Lower leg skin (tissue), 3 donors: Measurements from ENCODE around the gene ICA1.

Experiments
- POLR2A ChIP-seq, 2 donors: fragments of 450-650 bp; IDR thresholded peaks; one replicate each; pipeline ENCODE4 v1.6.1; 2016 to 2017; ENCODE audit warnings: antibody characterized with exemption in 2 of 2, mild to moderate bottlenecking in 1 of 2, moderate library complexity in 1 of 2
- TF ChIP-seq, protein P1 (sequence below), 3 donors: fragments of 450-650 bp; IDR thresholded peaks; one replicate each; pipeline ENCODE4 v1.5.1; 2016; ENCODE audit warnings: antibody characterized with exemption in 3 of 3, mild to moderate bottlenecking in 3 of 3, moderate library complexity in 2 of 3

DNA sequence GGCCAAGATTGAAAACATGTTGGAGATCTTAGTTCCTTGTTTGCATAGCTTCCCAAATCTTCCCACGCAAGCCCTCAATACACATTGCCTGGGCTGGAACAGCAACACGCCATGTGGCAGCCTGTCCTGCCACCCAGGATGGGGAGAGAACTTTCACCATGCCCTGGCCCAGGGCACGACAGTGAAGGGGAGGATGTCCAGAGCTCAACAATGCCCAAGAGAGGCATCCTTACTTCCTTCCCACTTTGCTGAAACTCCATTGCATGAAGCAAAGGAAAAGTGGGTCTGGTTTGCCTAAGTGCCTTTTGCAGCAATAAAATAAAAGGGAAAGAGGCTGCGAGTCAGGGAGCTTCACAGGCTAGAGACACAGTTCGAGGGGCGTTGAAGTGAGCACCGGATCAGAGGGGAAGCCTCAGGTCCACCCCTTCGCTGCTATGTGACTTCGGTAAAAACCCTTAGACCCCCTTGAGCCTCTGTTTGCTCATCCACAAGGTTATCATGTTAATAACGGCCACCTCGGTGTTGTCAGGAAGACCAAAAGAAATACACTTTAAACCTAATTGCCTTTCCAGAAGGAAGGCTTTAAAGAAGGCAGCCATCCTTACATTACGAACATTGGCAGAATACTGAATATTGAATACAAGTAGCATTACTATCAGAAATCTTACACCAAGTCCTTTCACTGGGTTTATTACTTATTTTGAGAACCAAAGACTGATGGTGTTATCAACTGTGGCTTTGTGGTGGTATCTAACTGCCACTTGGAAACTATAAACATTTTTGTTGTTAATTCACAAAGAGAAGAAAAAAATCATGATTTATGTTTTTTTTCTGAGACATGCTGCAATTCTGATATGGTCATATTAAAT lies 133.3 kb downstream of the ICA1 start:
- TF ChIP-seq, protein P1, sequence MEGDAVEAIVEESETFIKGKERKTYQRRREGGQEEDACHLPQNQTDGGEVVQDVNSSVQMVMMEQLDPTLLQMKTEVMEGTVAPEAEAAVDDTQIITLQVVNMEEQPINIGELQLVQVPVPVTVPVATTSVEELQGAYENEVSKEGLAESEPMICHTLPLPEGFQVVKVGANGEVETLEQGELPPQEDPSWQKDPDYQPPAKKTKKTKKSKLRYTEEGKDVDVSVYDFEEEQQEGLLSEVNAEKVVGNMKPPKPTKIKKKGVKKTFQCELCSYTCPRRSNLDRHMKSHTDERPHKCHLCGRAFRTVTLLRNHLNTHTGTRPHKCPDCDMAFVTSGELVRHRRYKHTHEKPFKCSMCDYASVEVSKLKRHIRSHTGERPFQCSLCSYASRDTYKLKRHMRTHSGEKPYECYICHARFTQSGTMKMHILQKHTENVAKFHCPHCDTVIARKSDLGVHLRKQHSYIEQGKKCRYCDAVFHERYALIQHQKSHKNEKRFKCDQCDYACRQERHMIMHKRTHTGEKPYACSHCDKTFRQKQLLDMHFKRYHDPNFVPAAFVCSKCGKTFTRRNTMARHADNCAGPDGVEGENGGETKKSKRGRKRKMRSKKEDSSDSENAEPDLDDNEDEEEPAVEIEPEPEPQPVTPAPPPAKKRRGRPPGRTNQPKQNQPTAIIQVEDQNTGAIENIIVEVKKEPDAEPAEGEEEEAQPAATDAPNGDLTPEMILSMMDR (IDR thresholded peaks at IDR 0.05) = no peak
- TF ChIP-seq POLR2A (IDR thresholded peaks at IDR 0.05) = no peak
